Spleen (tissue), 7 donors: ENCODE data around the gene TNFSF9.

Experiments used
- CTCF ChIP-seq, 11 experiments: fragments of 200-600 bp in 7 of 11; fragments of 450-650 bp in 4 of 11; sonication (generic) in 4 of 11; IDR thresholded peaks in 8 of 11; conservative IDR thresholded peaks in 3 of 11; 1 replicate in 7 of 11; 2 replicates in 4 of 11; pipeline versions ENCODE4 v1.4.0 to v1.8.0; 2016 to 2021; ENCODE audit warnings: antibody characterized with exemption in 11 of 11, inconsistent platforms in 4 of 11, mild to moderate bottlenecking in 1 of 11
- POLR2A ChIP-seq, 3 donors: fragments of 450-650 bp; IDR thresholded peaks; one replicate each; pipeline ENCODE4 v1.5.1; 2017; ENCODE audit warnings: antibody characterized with exemption in 3 of 3, mild to moderate bottlenecking in 1 of 3
- donor health status: DM: no; HTN: no; CAD: no; lungs with moderate emphysema.
- donor health status: DM: no; HTN: no; CAD: no.
- donor health status: DM: no; HTN: no; CAD: no.

DNA sequence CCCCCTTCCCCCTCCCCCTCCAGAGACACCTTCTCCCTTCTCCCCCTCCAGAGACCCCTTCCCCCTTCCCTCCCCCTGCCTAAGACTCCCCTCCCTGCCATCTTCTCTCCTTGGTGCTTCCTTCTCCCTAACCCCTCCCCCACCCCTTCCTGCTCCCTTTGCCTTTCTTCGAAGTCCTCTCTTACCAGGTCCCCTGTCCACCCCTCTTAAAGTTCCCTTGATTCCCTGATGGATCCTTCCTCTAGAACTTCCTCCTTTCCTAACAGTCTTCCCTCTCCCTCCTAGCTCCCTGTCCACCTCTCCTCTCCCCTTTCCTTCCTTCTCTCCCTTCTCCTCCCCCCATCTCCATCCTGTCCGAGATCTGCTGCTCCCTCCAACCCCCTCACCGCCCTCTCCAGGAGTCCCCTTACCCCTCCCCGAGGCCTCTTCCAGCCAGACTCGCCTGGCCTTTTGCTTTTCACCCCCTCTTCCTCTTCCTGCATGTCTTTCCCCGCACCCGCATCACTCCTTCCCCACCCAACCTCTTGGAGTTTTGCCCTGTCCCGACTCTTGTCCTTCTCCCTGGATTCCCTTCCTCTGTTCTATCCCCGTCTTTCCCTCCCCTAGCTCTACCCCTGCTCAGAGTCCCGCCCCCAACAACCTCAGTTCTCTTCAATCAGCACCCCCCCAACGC, 3.1 kb downstream of the TNFSF9 start:
- TF ChIP-seq POLR2A (IDR thresholded peaks at IDR 0.05), result no peak
- no peak for TF ChIP-seq CTCF (IDR thresholded peaks at IDR 0.05 in 8 of 11, conservative IDR thresholded peaks at IDR 0.05 in 3 of 11)
